HEK293T (cell line): Measurements from ENCODE around the gene PSMB7.

ENCODE experiments used
- CTBP1 ChIP-seq: fragments of 450-650 bp; IDR thresholded peaks from 2 replicates; pipeline ENCODE4 v1.6.1; 2016; ENCODE audit warnings: borderline replicate concordance
- FOXM1 ChIP-seq: fragments of 450-650 bp; IDR thresholded peaks from 2 replicates; pipeline ENCODE4 v1.6.1; 2017; ENCODE audit warnings: mild to moderate bottlenecking, borderline replicate concordance

- TF ChIP-seq FOXM1 (no peak), CTBP1 (no peak)
Observed at GRCh38 chr9:124372038-124372437, 43.2 kb downstream of the PSMB7 start.
